T47D (cell line): ENCODE data around the gene ITFG1.
A peak's percentile ranks its signal among the peaks of the same experiment; 100 is the strongest.

Source experiments
- DNase-seq, 2 experiments: peaks; one replicate each; pipeline versions ENCODE4 v3.0.0 to v3.0.0-alpha.2; 2011 to 2012; ENCODE audit warnings: low read depth in 1 of 2, low spot score in 1 of 2
- JUND ChIP-seq: IDR thresholded peaks from 2 replicates; pipeline ENCODE4 v1.6.1; 2012; ENCODE audit warnings: low read depth
- in situ Hi-C: cut with HindIII; loops from 2 replicates; pipeline ENCODE4 v1.10.0; 2016; ENCODE audit warnings: low sequenced_read_pairs, low pct_unique_long_range_greater_than_20kb

ITFG1 gene

DNA sequence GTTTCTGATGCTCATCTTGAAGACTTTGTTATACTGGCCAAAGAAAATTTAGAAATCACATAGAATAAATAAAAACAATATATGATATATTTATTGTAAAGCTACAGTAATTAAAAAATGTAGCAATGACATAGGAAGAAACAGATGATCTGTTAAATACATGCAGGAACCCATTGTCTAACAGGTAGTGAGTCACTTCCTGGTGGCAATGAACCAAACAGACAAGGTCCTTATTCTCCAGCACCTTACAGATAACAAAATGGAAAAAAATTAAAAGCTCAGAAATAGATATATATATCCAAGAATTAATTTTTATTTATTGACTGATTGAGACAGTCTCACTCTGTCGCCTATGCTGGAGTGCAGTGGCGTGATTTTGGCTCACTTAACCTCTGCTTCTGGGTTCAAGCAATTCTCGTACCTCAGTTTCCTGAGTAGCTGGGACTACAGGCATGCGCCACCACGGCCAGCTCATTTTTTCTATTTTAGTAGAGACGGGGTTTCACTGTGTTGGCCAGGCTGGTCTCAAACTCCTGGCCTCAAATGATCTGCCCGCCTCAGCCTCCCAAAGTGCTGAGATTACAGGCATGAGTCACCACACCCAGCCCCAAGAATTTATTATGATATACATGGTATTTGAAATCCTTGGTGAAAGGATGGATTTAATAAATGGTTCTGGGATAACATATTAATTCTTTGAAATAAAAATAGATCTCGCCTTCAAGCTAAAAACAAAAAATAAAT is 324.6 kb downstream of the ITFG1 start:
- no peak for TF ChIP-seq JUND
- in situ Hi-C loops = no loop called here
- no peak for DNase-seq

DNA sequence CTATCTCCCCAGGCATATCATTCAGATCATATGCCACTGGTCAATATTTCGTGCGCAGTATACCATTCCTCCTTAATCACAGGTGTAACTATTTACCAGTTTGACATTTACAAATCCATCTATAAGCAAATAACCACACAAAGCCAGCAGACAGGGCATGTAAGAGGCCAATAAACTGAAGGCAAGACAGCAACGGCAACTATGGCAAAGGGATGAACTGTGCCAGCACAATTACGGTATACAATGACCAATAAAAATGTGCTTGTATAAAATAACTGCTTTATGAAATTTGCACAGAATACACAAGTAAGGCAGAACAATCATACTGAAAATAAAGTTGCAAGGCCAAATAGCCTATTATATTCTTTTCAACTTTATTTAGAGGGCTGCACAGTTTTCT is 326.3 kb downstream of the ITFG1 start:
- in situ Hi-C loops = no loop called here

DNA sequence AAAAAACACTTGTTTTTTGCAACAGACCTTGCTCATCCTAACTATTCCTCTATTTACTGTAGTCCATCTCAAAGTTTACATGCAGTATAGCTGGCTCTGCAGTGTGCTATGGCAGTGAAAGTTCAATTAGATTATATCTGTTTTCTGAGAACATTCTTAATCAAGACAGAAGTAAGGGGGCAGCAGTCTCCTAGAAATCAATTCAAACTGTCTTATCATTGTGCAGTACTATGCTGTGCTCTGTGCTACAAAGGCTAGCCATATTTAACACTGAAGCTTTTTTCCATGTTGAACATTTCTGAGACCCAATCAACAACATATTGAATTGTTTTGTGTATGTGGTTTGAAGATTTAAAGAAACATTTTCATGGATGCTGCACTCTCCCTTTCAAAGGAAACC is 328.6 kb downstream of the ITFG1 start:
- in situ Hi-C loops = no loop called here
- DNase-seq = no peak
- TF ChIP-seq JUND = no peak

More for the DNA sequence above, 326.3 kb downstream of the ITFG1 start:
- no peak for TF ChIP-seq JUND
- no peak for DNase-seq

DNA sequence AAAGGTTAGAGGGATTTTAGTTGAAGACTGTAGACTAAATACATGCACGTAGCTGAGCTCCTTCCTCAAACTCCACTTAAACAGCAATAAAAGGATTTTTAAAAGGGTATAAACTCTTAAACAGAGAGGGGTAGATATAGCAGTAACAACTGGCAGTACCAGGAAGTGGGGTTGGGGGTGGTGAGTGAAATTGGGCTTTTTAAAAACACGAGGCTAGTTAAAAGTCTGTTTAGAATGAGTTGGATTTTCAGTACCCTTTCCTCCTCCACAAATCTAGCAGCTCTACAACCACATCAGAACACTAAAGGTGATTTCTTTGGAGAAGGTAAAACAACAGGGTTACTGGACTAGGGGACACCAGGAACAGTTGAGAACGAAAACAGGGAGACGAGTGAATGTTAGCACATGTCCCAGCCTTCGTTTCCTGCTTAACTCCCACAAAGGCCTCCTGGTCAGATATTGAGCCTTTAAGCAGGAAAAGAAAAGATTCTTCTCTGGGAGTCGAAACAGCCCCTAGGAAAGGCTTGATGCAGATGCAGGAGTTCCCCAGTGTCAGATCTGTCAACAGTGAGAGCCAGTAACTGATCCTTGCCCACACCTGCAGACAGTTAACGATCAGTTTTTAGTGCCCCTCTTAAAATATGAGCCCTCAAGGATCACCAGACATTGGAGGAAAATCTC is 331.0 kb downstream of the ITFG1 start:
- in situ Hi-C loops = no loop called here
- DNase-seq = no peak

DNA sequence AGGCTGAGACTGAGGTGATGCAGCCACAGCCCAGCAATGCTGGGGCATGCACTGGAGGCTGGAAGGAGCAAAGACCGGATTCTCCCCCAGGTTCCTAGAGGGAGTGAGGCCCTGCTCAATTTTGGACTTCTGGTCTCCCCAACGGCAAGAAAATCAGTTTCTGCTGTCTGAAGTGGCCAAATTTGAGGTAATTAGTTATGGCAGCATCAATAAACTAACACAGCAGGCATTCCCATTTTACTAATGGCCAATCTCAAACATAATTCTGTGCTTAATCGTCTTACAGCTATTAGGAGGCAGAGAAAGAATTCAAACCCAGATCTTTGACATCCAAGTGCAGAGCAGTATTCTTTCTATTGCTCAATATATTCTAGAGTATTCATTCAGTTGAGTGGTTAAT is 333.3 kb downstream of the ITFG1 start:
- DNase-seq = no peak
- in situ Hi-C loops = no loop called here
- no peak for TF ChIP-seq JUND

More for the DNA sequence above, 331.0 kb downstream of the ITFG1 start:
- no peak for TF ChIP-seq JUND

DNA sequence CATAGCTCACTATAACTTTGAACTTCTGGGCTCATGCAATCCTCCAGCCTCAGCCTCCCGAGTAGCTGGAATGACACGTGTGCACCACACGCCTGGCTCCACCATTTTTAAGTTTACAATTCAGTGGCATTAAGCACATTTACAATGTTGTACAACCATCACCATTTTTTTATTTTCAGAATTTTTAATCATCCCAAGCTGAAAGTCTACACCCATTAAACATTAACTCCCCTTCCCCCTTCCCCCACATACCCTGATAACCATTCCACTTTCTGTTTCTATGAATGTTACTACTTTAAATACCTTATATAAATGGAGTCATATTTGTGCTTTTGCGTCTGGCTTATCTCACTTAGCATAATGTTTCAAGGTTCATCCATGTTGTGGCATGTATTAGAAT is 335.1 kb downstream of the ITFG1 start:
- in situ Hi-C loops = no loop called here
- DNase-seq = no peak
- TF ChIP-seq JUND = no peak

DNA sequence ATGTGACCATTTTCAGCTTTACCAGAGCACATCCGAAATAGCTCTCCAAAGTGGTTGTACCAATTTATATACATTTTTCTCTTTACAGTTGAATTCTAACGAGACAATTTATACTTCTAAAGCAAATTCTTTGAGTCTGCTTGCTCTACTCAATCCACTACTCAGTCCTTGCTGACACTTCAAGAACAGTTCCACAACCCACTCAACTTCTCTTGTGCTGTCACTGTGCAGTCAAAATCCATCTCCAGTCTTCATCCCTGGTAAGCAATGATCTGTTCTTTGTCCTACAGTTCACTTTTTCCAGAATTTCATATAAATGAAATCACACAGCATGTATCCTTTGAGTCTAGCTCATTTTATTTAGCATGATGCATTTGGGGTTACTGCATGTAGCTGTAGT is 347.7 kb downstream of the ITFG1 start:
- in situ Hi-C loops = no loop called here
- DNase-seq = no peak
- TF ChIP-seq JUND = no peak

DNA sequence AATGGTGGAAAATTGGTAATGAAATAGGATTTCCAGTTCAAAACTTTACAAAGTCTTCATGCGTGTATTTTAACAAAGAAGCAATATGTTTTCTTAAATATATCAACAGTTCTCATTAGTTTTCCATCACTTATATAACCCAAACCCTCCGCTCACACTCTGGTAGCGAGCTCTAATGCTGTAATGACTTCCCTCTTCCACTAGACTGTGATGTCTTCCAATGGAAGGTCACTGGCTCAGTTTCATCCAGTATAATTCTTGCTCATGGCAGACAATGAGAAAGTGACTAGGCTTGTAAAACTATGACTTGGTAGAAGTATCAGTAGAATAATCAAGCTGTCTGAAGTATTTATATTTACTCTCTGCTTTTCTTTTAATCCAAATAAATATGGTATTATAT is 349.9 kb downstream of the ITFG1 start:
- no peak for TF ChIP-seq JUND
- in situ Hi-C loops = no loop called here
- peak in 1 of 2 experiments; percentile 12 for DNase-seq

DNA sequence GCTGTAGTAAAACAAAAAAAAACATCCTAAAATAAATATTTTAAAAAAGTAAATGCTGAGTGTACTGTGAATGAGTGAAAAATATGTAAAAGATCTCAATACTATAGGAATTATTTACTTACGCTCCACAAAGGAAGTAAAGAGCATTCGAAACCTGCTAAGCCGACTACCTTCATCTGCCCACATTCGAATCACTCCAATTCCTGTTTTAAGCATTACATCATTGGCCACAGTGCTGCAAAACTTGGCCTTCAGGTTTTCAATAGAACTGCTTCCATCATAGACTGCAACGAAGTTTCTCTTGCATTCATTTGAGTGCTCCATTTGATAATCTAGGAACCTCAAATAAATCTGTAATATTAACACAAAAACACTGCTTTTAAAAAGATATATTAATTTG is 351.5 kb downstream of the ITFG1 start:
- TF ChIP-seq JUND = no peak
- DNase-seq = peak in 1 of 2 experiments; percentile 2
- in situ Hi-C loops = no loop called here
